GM23338 (cell line): Measurements from ENCODE around the gene DACT2. TPM values are rescaled to one million over a fixed set of nuclear protein-coding genes. Genes with fewer than 3 reads are reported as not detected.

ENCODE experiments used
- ATAC-seq: fragments of 200-7000 bp; cut with Tn5 transposase; 3 replicates; pipeline ENCODE4 v1.9.1; 2020
- DNase-seq: peaks from one replicate; pipeline ENCODE4 v3.0.0-alpha.2; 2015; ENCODE audit warnings: low spot score
- H2AFZ ChIP-seq: fragments of 200-600 bp; sonication (generic); 2 replicates; pipeline ENCODE4 v1.8.0; 2016; ENCODE audit warnings: antibody characterized with exemption, mild to moderate bottlenecking, moderate library complexity
- H3F3A ChIP-seq: fragments of 200-600 bp; sonication (generic); replicated peaks from 2 replicates; pipeline ENCODE4 v1.8.0; 2017; ENCODE audit warnings: antibody characterized with exemption, mixed run types, low read depth
- H3K27ac ChIP-seq: fragments of 200-600 bp; sonication (generic); 2 replicates; pipeline ENCODE4 v1.6.1; 2016; ENCODE audit warnings: low read depth
- H3K27me3 ChIP-seq: fragments of 200-600 bp; sonication (generic); 2 replicates; pipeline ENCODE4 v1.8.0; 2016; ENCODE audit warnings: mild to moderate bottlenecking, mixed run types, moderate library complexity; ENCODE audit not compliant: insufficient read depth
- H3K36me3 ChIP-seq: fragments of 200-600 bp; sonication (generic); 2 replicates; pipeline ENCODE4 v1.8.0; 2016; ENCODE audit warnings: mild to moderate bottlenecking; ENCODE audit not compliant: insufficient read depth
- H3K4me1 ChIP-seq: fragments of 200-600 bp; sonication (generic); 2 replicates; pipeline ENCODE4 v1.8.0; 2016; ENCODE audit warnings: mild to moderate bottlenecking, moderate library complexity; ENCODE audit not compliant: insufficient read depth
- H3K4me2 ChIP-seq: fragments of 200-600 bp; sonication (generic); 2 replicates; pipeline ENCODE4 v1.7.1; 2017; ENCODE audit warnings: mixed run types
- H3K4me3 ChIP-seq: fragments of 200-600 bp; sonication (generic); 2 replicates; pipeline ENCODE4 v1.6.1; 2016; ENCODE audit warnings: mixed run types
- H3K79me2 ChIP-seq: fragments of 200-600 bp; sonication (generic); replicated peaks from 2 replicates; pipeline ENCODE4 v1.8.0; 2017; ENCODE audit warnings: mild to moderate bottlenecking; ENCODE audit not compliant: insufficient read depth
- H3K9me2 ChIP-seq: fragments of 200-600 bp; sonication (generic); 2 replicates; pipeline ENCODE4 v1.8.0; 2017; ENCODE audit not compliant: insufficient read depth
- H4K20me1 ChIP-seq: fragments of 200-600 bp; sonication (generic); replicated peaks from 2 replicates; pipeline ENCODE4 v1.8.0; 2017; ENCODE audit warnings: mild to moderate bottlenecking; ENCODE audit not compliant: insufficient read depth
- H3K27ac Mint-ChIP-seq: 2 replicates; pipeline ENCODE4 v1.8.0; 2020; ENCODE audit warnings: inconsistent platforms, mild to moderate bottlenecking, moderate library complexity, mixed read lengths
- H3K27me3 Mint-ChIP-seq: 3 replicates; pipeline ENCODE4 v1.8.0; 2022; ENCODE audit warnings: low read depth, mild to moderate bottlenecking, moderate library complexity, mixed read lengths, inconsistent platforms; ENCODE audit not compliant: insufficient read depth, poor library complexity
- H3K36me3 Mint-ChIP-seq: 3 replicates; pipeline ENCODE4 v1.8.0; 2021; ENCODE audit warnings: low read depth, mild to moderate bottlenecking, inconsistent platforms, moderate library complexity, mixed read lengths
- H3K4me1 Mint-ChIP-seq: 3 replicates; pipeline ENCODE4 v1.8.0; 2020; ENCODE audit warnings: mild to moderate bottlenecking, inconsistent platforms, mixed read lengths
- H3K4me3 Mint-ChIP-seq: 3 replicates; pipeline ENCODE4 v1.8.0; 2021; ENCODE audit warnings: moderate library complexity, mild to moderate bottlenecking, inconsistent platforms, mixed read lengths
- H3K9me3 Mint-ChIP-seq: 3 replicates; pipeline ENCODE4 v1.8.0; 2020; ENCODE audit warnings: moderate library complexity, mild to moderate bottlenecking, inconsistent platforms, mixed read lengths
- ETS1 ChIP-seq: IDR thresholded peaks from 2 replicates; pipeline ENCODE4 v1.6.1; 2016; ENCODE audit warnings: antibody characterized with exemption
- EZH2 ChIP-seq: fragments of 200-600 bp; sonication (generic); IDR thresholded peaks from one replicate; pipeline ENCODE4 v1.8.0; 2017; ENCODE audit warnings: antibody characterized with exemption, mild to moderate bottlenecking, low read depth; ENCODE audit not compliant: unreplicated experiment
- EZH2phosphoT487 ChIP-seq: fragments of 200-600 bp; sonication (generic); IDR thresholded peaks from one replicate; pipeline ENCODE4 v1.8.1; 2018; ENCODE audit warnings: antibody characterized with exemption; ENCODE audit not compliant: unreplicated experiment
- JUNB ChIP-seq: IDR thresholded peaks from one replicate; pipeline ENCODE4 v1.6.1; 2016; ENCODE audit warnings: antibody characterized with exemption; ENCODE audit not compliant: unreplicated experiment
- NANOG ChIP-seq: IDR thresholded peaks from 2 replicates; pipeline ENCODE4 v1.6.1; 2016; ENCODE audit warnings: antibody characterized with exemption, borderline replicate concordance
- POLR2AphosphoS5 ChIP-seq: IDR thresholded peaks from 2 replicates; pipeline ENCODE4 v1.6.1; 2016; ENCODE audit warnings: antibody characterized with exemption, low read depth
- STAT1 ChIP-seq: IDR thresholded peaks from one replicate; pipeline ENCODE4 v1.6.1; 2016; ENCODE audit warnings: antibody characterized with exemption; ENCODE audit not compliant: unreplicated experiment
- ZNF114 ChIP-seq: fragments of 250-450 bp; sonication (Bioruptor Pico); IDR thresholded peaks from 2 replicates; pipeline ENCODE4 v1.5.0; 2020; ENCODE audit warnings: mild to moderate bottlenecking, moderate library complexity
- ZNF331 ChIP-seq: fragments of 250-450 bp; sonication (Bioruptor Pico); IDR thresholded peaks from 2 replicates; pipeline ENCODE4 v1.5.0; 2020; ENCODE audit warnings: low read depth, mild to moderate bottlenecking, moderate library complexity
- polyA plus RNA-seq: library from polyadenylated mRNA; unstranded; fragments of >200 nt; fragmentation: Nextera tagmentation; extraction: Ambion mirVana; gene quantifications from 2 replicates; pipeline ENCODE4 v1.2.1, GENCODE V29; 2016
- total RNA-seq: library from RNA; depleted of rRNA; stranded (reverse); fragments of >200 nt; shearing (Covaris generic); gene quantifications from 2 replicates; pipeline ENCODE4 v1.2.3, GENCODE V29; 2014
- TF ChIP-seq, protein P1 (sequence below), 2 experiments: fragments of 200-600 bp in 1 of 2; sonication (generic) in 1 of 2; conservative IDR thresholded peaks; 2 replicates each; pipeline versions ENCODE4 v1.5.1 to v1.6.1; 2016 to 2017; ENCODE audit warnings: antibody characterized with exemption in 2 of 2, low read depth in 2 of 2, mild to moderate bottlenecking in 2 of 2, moderate library complexity in 1 of 2
- TF ChIP-seq, protein P2 (sequence below): IDR thresholded peaks from one replicate; pipeline ENCODE4 v1.6.1; 2018; ENCODE audit warnings: antibody characterized with exemption; ENCODE audit not compliant: unreplicated experiment

The DACT2 gene
- total and polyA plus RNA-seq, 2 experiments from 2014 or later = 1.8 to 10.6 TPM

GRCh38 chr6:168333989-168334388 lies 14.4 kb upstream of the DACT2 start:
- Histone ChIP-seq H3F3A (no peaks in the 10 kb centered on the region), H3K4me2 (no peak overlapping the region), H3K9me2 (no peaks in the 10 kb centered on the region), H3K27me3 (no peaks in the 10 kb centered on the region), H3K27ac (no peak overlapping the region), H3K79me2 (no peaks in the 10 kb centered on the region), H3K4me3 (no peak overlapping the region), H3K4me1 (peaks cover 7% of the 10 kb centered on the region; the same call in 1 of the 2 replicates), H2AFZ (no peak overlapping the region), H4K20me1 (no peaks in the 10 kb centered on the region), H3K36me3 (no peaks in the 10 kb centered on the region)
- Mint-ChIP-seq H3K9me3 (no peaks in the 10 kb centered on the region; the same call in 2 of the 3 replicates), H3K4me1 (peaks cover 22% of the 10 kb centered on the region), H3K27me3 (peaks cover 6% of the 10 kb centered on the region), H3K4me3 (no peak overlapping the region), H3K36me3 (no peaks in the 10 kb centered on the region), H3K27ac (no peak overlapping the region)
- ATAC-seq = no peak
- no peak for TF ChIP-seq STAT1
- TF ChIP-seq ETS1 = no peak
- no peak for TF ChIP-seq POLR2AphosphoS5
- TF ChIP-seq EZH2 = no peak
- no peak for DNase-seq

DNA sequence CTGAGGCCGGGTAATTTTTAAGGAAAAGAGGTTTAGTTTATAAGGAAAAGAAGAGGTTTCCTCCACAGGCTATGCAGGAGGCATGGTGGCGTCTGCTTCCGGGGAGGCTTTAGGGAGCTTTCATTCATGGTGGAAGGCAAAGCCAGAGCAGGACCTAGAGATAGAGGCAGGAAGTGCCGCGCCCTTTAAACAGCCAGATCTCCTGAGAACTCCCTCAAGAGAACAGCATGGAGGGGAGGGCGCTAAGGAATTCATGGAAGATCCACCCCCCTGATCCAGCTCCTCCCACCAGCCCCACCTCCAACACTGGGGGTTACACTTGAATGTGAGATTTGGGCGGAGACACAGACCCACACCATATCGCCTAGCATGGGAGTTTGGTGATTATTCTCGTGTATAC lies 13.9 kb upstream of the DACT2 start:
- H3K4me2 ChIP-seq = no peak overlapping the region
- H3K9me3 Mint-ChIP-seq = no peaks in the 10 kb centered on the region; the same call in 2 of the 3 replicates
- H3K4me1 ChIP-seq = peaks cover 7% of the 10 kb centered on the region; the same call in 1 of the 2 replicates
- no peaks in the 10 kb centered on the region for H3K36me3 Mint-ChIP-seq
- ATAC-seq = peak; percentile 66
- no peak overlapping the region for H3K4me3 Mint-ChIP-seq
- peak; percentile 30 for DNase-seq
- no peaks in the 10 kb centered on the region for H3F3A ChIP-seq
- TF ChIP-seq EZH2 (no peak), ZNF114 (CRISPR knock-in tag) (no peak), JUNB (no peak), NANOG (no peak), ZNF331 (CRISPR knock-in tag) (no peak), POLR2AphosphoS5 (no peak), EZH2phosphoT487 (no peak), ETS1 (no peak), STAT1 (no peak)
- TF ChIP-seq, protein P1, sequence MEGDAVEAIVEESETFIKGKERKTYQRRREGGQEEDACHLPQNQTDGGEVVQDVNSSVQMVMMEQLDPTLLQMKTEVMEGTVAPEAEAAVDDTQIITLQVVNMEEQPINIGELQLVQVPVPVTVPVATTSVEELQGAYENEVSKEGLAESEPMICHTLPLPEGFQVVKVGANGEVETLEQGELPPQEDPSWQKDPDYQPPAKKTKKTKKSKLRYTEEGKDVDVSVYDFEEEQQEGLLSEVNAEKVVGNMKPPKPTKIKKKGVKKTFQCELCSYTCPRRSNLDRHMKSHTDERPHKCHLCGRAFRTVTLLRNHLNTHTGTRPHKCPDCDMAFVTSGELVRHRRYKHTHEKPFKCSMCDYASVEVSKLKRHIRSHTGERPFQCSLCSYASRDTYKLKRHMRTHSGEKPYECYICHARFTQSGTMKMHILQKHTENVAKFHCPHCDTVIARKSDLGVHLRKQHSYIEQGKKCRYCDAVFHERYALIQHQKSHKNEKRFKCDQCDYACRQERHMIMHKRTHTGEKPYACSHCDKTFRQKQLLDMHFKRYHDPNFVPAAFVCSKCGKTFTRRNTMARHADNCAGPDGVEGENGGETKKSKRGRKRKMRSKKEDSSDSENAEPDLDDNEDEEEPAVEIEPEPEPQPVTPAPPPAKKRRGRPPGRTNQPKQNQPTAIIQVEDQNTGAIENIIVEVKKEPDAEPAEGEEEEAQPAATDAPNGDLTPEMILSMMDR (conservative IDR thresholded peaks at IDR 0.05; ENCODE audit: low read depth in 2 of 2) = no peak
- TF ChIP-seq, protein P2, sequence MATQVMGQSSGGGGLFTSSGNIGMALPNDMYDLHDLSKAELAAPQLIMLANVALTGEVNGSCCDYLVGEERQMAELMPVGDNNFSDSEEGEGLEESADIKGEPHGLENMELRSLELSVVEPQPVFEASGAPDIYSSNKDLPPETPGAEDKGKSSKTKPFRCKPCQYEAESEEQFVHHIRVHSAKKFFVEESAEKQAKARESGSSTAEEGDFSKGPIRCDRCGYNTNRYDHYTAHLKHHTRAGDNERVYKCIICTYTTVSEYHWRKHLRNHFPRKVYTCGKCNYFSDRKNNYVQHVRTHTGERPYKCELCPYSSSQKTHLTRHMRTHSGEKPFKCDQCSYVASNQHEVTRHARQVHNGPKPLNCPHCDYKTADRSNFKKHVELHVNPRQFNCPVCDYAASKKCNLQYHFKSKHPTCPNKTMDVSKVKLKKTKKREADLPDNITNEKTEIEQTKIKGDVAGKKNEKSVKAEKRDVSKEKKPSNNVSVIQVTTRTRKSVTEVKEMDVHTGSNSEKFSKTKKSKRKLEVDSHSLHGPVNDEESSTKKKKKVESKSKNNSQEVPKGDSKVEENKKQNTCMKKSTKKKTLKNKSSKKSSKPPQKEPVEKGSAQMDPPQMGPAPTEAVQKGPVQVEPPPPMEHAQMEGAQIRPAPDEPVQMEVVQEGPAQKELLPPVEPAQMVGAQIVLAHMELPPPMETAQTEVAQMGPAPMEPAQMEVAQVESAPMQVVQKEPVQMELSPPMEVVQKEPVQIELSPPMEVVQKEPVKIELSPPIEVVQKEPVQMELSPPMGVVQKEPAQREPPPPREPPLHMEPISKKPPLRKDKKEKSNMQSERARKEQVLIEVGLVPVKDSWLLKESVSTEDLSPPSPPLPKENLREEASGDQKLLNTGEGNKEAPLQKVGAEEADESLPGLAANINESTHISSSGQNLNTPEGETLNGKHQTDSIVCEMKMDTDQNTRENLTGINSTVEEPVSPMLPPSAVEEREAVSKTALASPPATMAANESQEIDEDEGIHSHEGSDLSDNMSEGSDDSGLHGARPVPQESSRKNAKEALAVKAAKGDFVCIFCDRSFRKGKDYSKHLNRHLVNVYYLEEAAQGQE = no peak
- H3K9me2 ChIP-seq = no peaks in the 10 kb centered on the region
- peaks cover 22% of the 10 kb centered on the region for H3K4me1 Mint-ChIP-seq
- peaks cover 6% of the 10 kb centered on the region for H3K27me3 Mint-ChIP-seq
- no peaks in the 10 kb centered on the region for H3K27me3 ChIP-seq
- no peaks in the 10 kb centered on the region for H3K36me3 ChIP-seq
- no peaks in the 10 kb centered on the region for H4K20me1 ChIP-seq
- no peak overlapping the region for H3K27ac ChIP-seq
- H3K27ac Mint-ChIP-seq = no peak overlapping the region
- H3K79me2 ChIP-seq = no peaks in the 10 kb centered on the region
- H2AFZ ChIP-seq = no peak overlapping the region
- H3K4me3 ChIP-seq = no peak overlapping the region
